ENCODE results near the gene DPP6.

DPP6 gene

GRCh38 chr7:154571772-154572171 is 519.6 kb downstream of the DPP6 start:
- Mint-ChIP-seq H3K27me3 (no peaks in the 10 kb centered on the region), H3K9me3 (peaks cover 7% of the 10 kb centered on the region), H3K4me3 (no peak overlapping the region), H3K27ac (no peak overlapping the region), H3K36me3 (ENCODE audit: low read depth) (no peaks in the 10 kb centered on the region), H3K4me1 (no peaks in the 10 kb centered on the region)
- ATAC-seq (no peak), DNase-seq (no peak)

- Mint-ChIP-seq H3K4me1 (no peaks in the 10 kb centered on the region), H3K4me3 (no peak overlapping the region)
Measured at GRCh38 chr7:154574235-154574634, 522.0 kb downstream of the DPP6 start.

GRCh38 chr7:154575497-154575896 is 523.3 kb downstream of the DPP6 start:
- H3K4me3 Mint-ChIP-seq: no peak overlapping the region
- H3K4me1 Mint-ChIP-seq: no peaks in the 10 kb centered on the region
- peaks cover 9% of the 10 kb centered on the region for H3K9me3 Mint-ChIP-seq
- no peak for DNase-seq
- no peaks in the 10 kb centered on the region for H3K27me3 Mint-ChIP-seq
- no peak for ATAC-seq
- no peak overlapping the region for H3K27ac Mint-ChIP-seq
- H3K36me3 Mint-ChIP-seq (ENCODE audit: low read depth): no peaks in the 10 kb centered on the region

More at GRCh38 chr7:154574235-154574634, 522.0 kb downstream of the DPP6 start:
- no peak for ATAC-seq
- DNase-seq: no peak
- no peaks in the 10 kb centered on the region for H3K27me3 Mint-ChIP-seq
- H3K9me3 Mint-ChIP-seq: peaks cover 9% of the 10 kb centered on the region
- H3K27ac Mint-ChIP-seq: no peak overlapping the region
- no peaks in the 10 kb centered on the region for H3K36me3 Mint-ChIP-seq (ENCODE audit: low read depth)

DNA sequence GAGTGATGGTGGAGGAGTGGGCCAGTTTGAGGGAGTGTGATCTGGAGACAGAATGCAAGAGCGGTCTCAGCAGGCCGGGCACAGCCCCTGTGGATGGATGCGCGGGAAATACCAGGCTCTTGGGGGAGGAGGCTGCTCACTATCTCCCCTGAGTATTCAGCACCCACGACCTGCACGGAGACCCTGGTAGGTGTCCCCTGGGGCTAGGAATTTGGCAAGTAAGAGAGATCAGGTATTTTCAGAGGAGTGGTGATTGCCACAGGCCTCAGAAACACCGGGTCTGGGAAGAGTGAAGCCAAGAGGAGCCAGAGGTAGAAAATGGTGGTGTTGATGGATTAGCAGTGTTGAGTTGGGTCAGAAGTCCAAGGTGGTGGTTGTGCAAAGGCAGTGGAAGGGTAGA is 524.4 kb downstream of the DPP6 start:
- H3K4me3 Mint-ChIP-seq: no peak overlapping the region
- peaks cover 9% of the 10 kb centered on the region for H3K9me3 Mint-ChIP-seq
- DNase-seq: no peak
- no peaks in the 10 kb centered on the region for H3K4me1 Mint-ChIP-seq
- peak; percentile 10 for ATAC-seq
- H3K36me3 Mint-ChIP-seq (ENCODE audit: low read depth): no peaks in the 10 kb centered on the region
- no peaks in the 10 kb centered on the region for H3K27me3 Mint-ChIP-seq
- no peak overlapping the region for H3K27ac Mint-ChIP-seq

- Mint-ChIP-seq H3K4me1 (no peaks in the 10 kb centered on the region), H3K36me3 (ENCODE audit: low read depth) (no peaks in the 10 kb centered on the region), H3K27ac (no peak overlapping the region), H3K27me3 (no peaks in the 10 kb centered on the region), H3K4me3 (no peak overlapping the region), H3K9me3 (peaks cover 9% of the 10 kb centered on the region)
- ATAC-seq (no peak), DNase-seq (no peak)
Measured at GRCh38 chr7:154577141-154577873, 525.1 kb downstream of the DPP6 start.

GRCh38 chr7:154578336-154578735 is 526.1 kb downstream of the DPP6 start:
- no peaks in the 10 kb centered on the region for H3K4me1 Mint-ChIP-seq
- no peak overlapping the region for H3K4me3 Mint-ChIP-seq
- no peak overlapping the region for H3K27ac Mint-ChIP-seq
- H3K9me3 Mint-ChIP-seq: peaks cover 8% of the 10 kb centered on the region
- ATAC-seq (no peak), DNase-seq (no peak)
- no peaks in the 10 kb centered on the region for H3K27me3 Mint-ChIP-seq
- H3K36me3 Mint-ChIP-seq (ENCODE audit: low read depth): no peaks in the 10 kb centered on the region

GRCh38 chr7:154579711-154580110 is 527.5 kb downstream of the DPP6 start:
- H3K4me3 Mint-ChIP-seq: no peak overlapping the region
- no peaks in the 10 kb centered on the region for H3K27me3 Mint-ChIP-seq
- H3K9me3 Mint-ChIP-seq: peaks cover 9% of the 10 kb centered on the region
- DNase-seq: no peak
- H3K27ac Mint-ChIP-seq: no peak overlapping the region
- H3K4me1 Mint-ChIP-seq: no peaks in the 10 kb centered on the region
- H3K36me3 Mint-ChIP-seq (ENCODE audit: low read depth): no peaks in the 10 kb centered on the region
- ATAC-seq: no peak

GRCh38 chr7:154581251-154581890 is 529.2 kb downstream of the DPP6 start:
- peaks cover 9% of the 10 kb centered on the region for H3K9me3 Mint-ChIP-seq
- H3K27ac Mint-ChIP-seq: no peak overlapping the region
- H3K4me3 Mint-ChIP-seq: no peak overlapping the region
- DNase-seq (no peak), ATAC-seq (no peak)
- H3K36me3 Mint-ChIP-seq (ENCODE audit: low read depth): no peaks in the 10 kb centered on the region
- H3K4me1 Mint-ChIP-seq: no peaks in the 10 kb centered on the region
- no peaks in the 10 kb centered on the region for H3K27me3 Mint-ChIP-seq

DNA sequence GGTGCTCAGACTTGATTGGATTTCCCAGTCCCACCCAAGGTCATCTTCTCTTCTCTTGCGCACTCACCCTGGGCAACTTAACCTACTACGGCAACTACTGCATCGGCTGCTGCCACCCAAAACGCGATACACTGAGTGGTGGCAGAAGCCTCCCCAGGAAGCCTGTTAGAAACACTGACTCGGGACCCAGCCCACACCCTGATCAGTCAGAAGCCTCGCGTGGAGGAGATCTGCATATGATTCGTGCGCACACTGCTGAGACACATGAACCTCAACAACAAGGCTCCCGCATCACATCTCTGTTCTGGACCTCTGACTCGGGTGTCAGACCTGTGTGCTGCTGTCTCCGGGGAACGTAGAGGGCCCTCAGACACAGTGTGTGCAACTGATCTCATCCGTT is 531.3 kb downstream of the DPP6 start:
- Mint-ChIP-seq H3K4me3 (no peak overlapping the region), H3K27me3 (no peaks in the 10 kb centered on the region), H3K4me1 (no peaks in the 10 kb centered on the region), H3K9me3 (peaks cover 4% of the 10 kb centered on the region), H3K36me3 (ENCODE audit: low read depth) (no peaks in the 10 kb centered on the region), H3K27ac (no peak overlapping the region)
- DNase-seq: no peak
- ATAC-seq: no peak

- H3K27ac Mint-ChIP-seq: no peak overlapping the region
- no peak for ATAC-seq
- DNase-seq: no peak
Measured at GRCh38 chr7:154584352-154585252, 532.4 kb downstream of the DPP6 start.

DNA sequence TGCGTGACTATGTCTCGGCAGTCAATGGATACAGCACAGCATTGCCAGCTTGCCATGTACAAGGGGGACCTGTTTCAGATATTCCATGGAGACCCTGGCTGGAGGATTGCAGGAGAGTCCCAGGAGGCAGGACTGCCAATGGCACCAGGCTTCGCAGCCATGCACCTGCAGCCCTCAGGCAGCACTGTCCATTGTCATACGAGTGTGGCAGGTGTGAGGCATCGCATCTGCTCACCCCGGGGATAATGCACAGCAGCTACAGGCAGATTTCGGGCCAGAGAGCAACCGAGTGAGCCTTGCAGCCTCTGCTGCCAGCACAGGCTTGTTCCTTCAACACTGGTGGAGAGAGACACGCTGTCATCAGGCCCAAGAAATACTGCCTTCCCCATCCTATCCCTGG is 535.6 kb downstream of the DPP6 start:
- Mint-ChIP-seq H3K27me3 (no peaks in the 10 kb centered on the region), H3K9me3 (peaks cover 4% of the 10 kb centered on the region), H3K4me1 (no peaks in the 10 kb centered on the region), H3K36me3 (ENCODE audit: low read depth) (no peaks in the 10 kb centered on the region), H3K27ac (no peak overlapping the region), H3K4me3 (no peak overlapping the region)
- ATAC-seq (no peak), DNase-seq (no peak)

More at GRCh38 chr7:154584352-154585252, 532.4 kb downstream of the DPP6 start:
- Mint-ChIP-seq H3K36me3 (ENCODE audit: low read depth) (no peaks in the 10 kb centered on the region), H3K27me3 (no peaks in the 10 kb centered on the region), H3K4me1 (no peaks in the 10 kb centered on the region), H3K9me3 (peaks cover 4% of the 10 kb centered on the region), H3K4me3 (no peak overlapping the region)

DNA sequence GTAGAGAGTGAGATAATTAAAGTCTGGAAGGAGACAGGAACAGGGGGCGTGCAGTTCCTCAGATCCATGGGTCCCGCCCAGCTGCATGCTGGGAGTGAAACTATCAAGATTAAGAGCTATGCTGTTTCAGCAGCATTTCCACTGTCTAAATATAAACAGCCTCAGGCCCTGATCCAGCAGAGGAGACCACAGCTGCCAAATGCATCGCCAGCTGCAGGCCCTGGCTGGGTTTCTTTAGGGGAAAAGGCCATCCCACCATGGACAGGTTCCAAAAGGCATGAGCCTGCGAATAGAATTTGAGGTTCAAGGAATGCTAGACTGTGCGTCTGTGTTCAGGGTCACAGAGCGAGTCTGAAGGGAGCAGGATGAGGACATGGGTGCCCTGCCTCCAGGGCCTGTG is 539.3 kb downstream of the DPP6 start:
- no peak overlapping the region for H3K27ac Mint-ChIP-seq
- ATAC-seq (no peak), DNase-seq (no peak)
- H3K9me3 Mint-ChIP-seq: no peaks in the 10 kb centered on the region
- H3K4me1 Mint-ChIP-seq: no peaks in the 10 kb centered on the region
- H3K36me3 Mint-ChIP-seq (ENCODE audit: low read depth): no peaks in the 10 kb centered on the region
- H3K27me3 Mint-ChIP-seq: no peaks in the 10 kb centered on the region
- H3K4me3 Mint-ChIP-seq: no peak overlapping the region

GRCh38 chr7:154592388-154592787 is 540.2 kb downstream of the DPP6 start:
- Mint-ChIP-seq H3K27me3 (no peaks in the 10 kb centered on the region), H3K4me3 (no peak overlapping the region), H3K36me3 (ENCODE audit: low read depth) (no peaks in the 10 kb centered on the region), H3K4me1 (no peaks in the 10 kb centered on the region), H3K9me3 (no peaks in the 10 kb centered on the region), H3K27ac (no peak overlapping the region)
- no peak for ATAC-seq
- DNase-seq: no peak

- no peak overlapping the region for H3K4me3 Mint-ChIP-seq
- no peaks in the 10 kb centered on the region for H3K27me3 Mint-ChIP-seq
- no peaks in the 10 kb centered on the region for H3K9me3 Mint-ChIP-seq
- no peaks in the 10 kb centered on the region for H3K4me1 Mint-ChIP-seq
- no peak overlapping the region for H3K27ac Mint-ChIP-seq
- no peak for ATAC-seq
- DNase-seq: no peak
- H3K36me3 Mint-ChIP-seq (ENCODE audit: low read depth): no peaks in the 10 kb centered on the region
Measured at GRCh38 chr7:154598396-154598795, 546.2 kb downstream of the DPP6 start.

- H3K4me3 Mint-ChIP-seq: no peak overlapping the region
- H3K27me3 Mint-ChIP-seq: no peaks in the 10 kb centered on the region
- no peaks in the 10 kb centered on the region for H3K9me3 Mint-ChIP-seq
- no peaks in the 10 kb centered on the region for H3K36me3 Mint-ChIP-seq (ENCODE audit: low read depth)
- H3K4me1 Mint-ChIP-seq: no peaks in the 10 kb centered on the region
- ATAC-seq (no peak), DNase-seq (no peak)
- H3K27ac Mint-ChIP-seq: no peak overlapping the region
Measured at GRCh38 chr7:154598864-154599263, 546.7 kb downstream of the DPP6 start.

Data from activated naive CD8-positive, alpha-beta T cell treated with anti-CD3 and anti-CD28 coated beads, Interleukin-2, amount 50 U/mL, for 24 hours (primary cell).